Adipocyte (in vitro differentiated cells): ENCODE measurements around the gene CLEC16A.
A peak's percentile ranks its signal among the peaks of the same experiment; 100 is the strongest.

Source experiments
- DNase-seq: peaks from one replicate; pipeline ENCODE4 v3.0.0-alpha.2; 2015; ENCODE audit warnings: low read depth
- H3K27me3 ChIP-seq: replicated peaks from 2 replicates; pipeline ENCODE4 v1.7.0; 2013; ENCODE audit warnings: mild to moderate bottlenecking, low read length, moderate library complexity; ENCODE audit not compliant: control insufficient read depth, insufficient read depth
- H3K36me3 ChIP-seq: 2 replicates; pipeline ENCODE4 v1.7.0; 2013; ENCODE audit warnings: low read length, mild to moderate bottlenecking, moderate library complexity; ENCODE audit not compliant: control insufficient read depth, insufficient read depth, severe bottlenecking
- H3K4me1 ChIP-seq: 2 replicates; pipeline ENCODE4 v1.7.0; 2013; ENCODE audit warnings: mild to moderate bottlenecking, low read length, moderate library complexity; ENCODE audit not compliant: control insufficient read depth, insufficient read depth
- H3K4me3 ChIP-seq: 2 replicates; pipeline ENCODE4 v1.7.0; 2013; ENCODE audit warnings: mild to moderate bottlenecking, low read length, moderate library complexity
- H3K9ac ChIP-seq: 2 replicates; pipeline ENCODE4 v1.7.0; 2013; ENCODE audit warnings: mild to moderate bottlenecking, low read length, moderate library complexity
- H3K9me3 ChIP-seq: 2 replicates; pipeline ENCODE4 v1.7.0; 2013; ENCODE audit warnings: mild to moderate bottlenecking, low read length, moderate library complexity; ENCODE audit not compliant: control insufficient read depth

CLEC16A gene

GRCh38 chr16:11188801-11189740 lies 244.7 kb downstream of the CLEC16A start:
- Histone ChIP-seq H3K9ac (no peak overlapping the region), H3K4me1 (no peaks in the 10 kb centered on the region), H3K27me3 (no peaks in the 10 kb centered on the region), H3K36me3 (no peaks in the 10 kb centered on the region), H3K4me3 (no peak overlapping the region), H3K9me3 (no peaks in the 10 kb centered on the region)
- no peak for DNase-seq

- Histone ChIP-seq H3K36me3 (no peaks in the 10 kb centered on the region), H3K4me1 (no peaks in the 10 kb centered on the region), H3K4me3 (no peak overlapping the region), H3K9me3 (no peaks in the 10 kb centered on the region), H3K27me3 (no peaks in the 10 kb centered on the region), H3K9ac (no peak overlapping the region)
- no peak for DNase-seq
These were observed 246.5 kb downstream of the CLEC16A start for GRCh38 chr16:11190588-11191560.

- DNase-seq, result no peak
- Histone ChIP-seq H3K9me3 (peaks cover 4% of the 10 kb centered on the region), H3K4me3 (no peak overlapping the region), H3K27me3 (no peaks in the 10 kb centered on the region), H3K36me3 (no peaks in the 10 kb centered on the region), H3K9ac (no peak overlapping the region), H3K4me1 (no peaks in the 10 kb centered on the region)
These were observed 247.3 kb downstream of the CLEC16A start for GRCh38 chr16:11191665-11192064.

- no peak for DNase-seq
- H3K36me3 ChIP-seq, result no peaks in the 10 kb centered on the region
- H3K27me3 ChIP-seq, result no peaks in the 10 kb centered on the region
- H3K4me3 ChIP-seq, result no peak overlapping the region
- H3K4me1 ChIP-seq, result no peaks in the 10 kb centered on the region
- H3K9ac ChIP-seq, result no peak overlapping the region
- H3K9me3 ChIP-seq, result peaks cover 4% of the 10 kb centered on the region
These were observed 249.1 kb downstream of the CLEC16A start for GRCh38 chr16:11193494-11193893.

GRCh38 chr16:11194913-11195312 lies 250.5 kb downstream of the CLEC16A start:
- no peaks in the 10 kb centered on the region for H3K4me1 ChIP-seq
- no peak for DNase-seq
- no peaks in the 10 kb centered on the region for H3K27me3 ChIP-seq
- peaks cover 4% of the 10 kb centered on the region for H3K9me3 ChIP-seq
- H3K4me3 ChIP-seq, result no peak overlapping the region
- no peak overlapping the region for H3K9ac ChIP-seq
- no peaks in the 10 kb centered on the region for H3K36me3 ChIP-seq

- H3K9me3 ChIP-seq, result peaks cover 4% of the 10 kb centered on the region
- no peak for DNase-seq
- no peaks in the 10 kb centered on the region for H3K27me3 ChIP-seq
- H3K4me1 ChIP-seq, result peaks cover under 1% of the 10 kb centered on the region
- no peaks in the 10 kb centered on the region for H3K36me3 ChIP-seq
- no peak overlapping the region for H3K4me3 ChIP-seq
- H3K9ac ChIP-seq, result no peak overlapping the region
These were observed 252.0 kb downstream of the CLEC16A start for GRCh38 chr16:11196286-11196828.

- DNase-seq, result no peak
- peaks cover 4% of the 10 kb centered on the region for H3K9me3 ChIP-seq
- no peak overlapping the region for H3K9ac ChIP-seq
- H3K4me3 ChIP-seq, result no peak overlapping the region
- H3K36me3 ChIP-seq, result no peaks in the 10 kb centered on the region
- H3K27me3 ChIP-seq, result no peaks in the 10 kb centered on the region
- H3K4me1 ChIP-seq, result peaks cover 12% of the 10 kb centered on the region
These were observed 254.0 kb downstream of the CLEC16A start for GRCh38 chr16:11198375-11198774.

- no peak overlapping the region for H3K4me3 ChIP-seq
- peaks cover 4% of the 10 kb centered on the region for H3K9me3 ChIP-seq
- no peaks in the 10 kb centered on the region for H3K27me3 ChIP-seq
- no peak overlapping the region for H3K9ac ChIP-seq
- H3K4me1 ChIP-seq, result peaks cover 12% of the 10 kb centered on the region
- no peak for DNase-seq
- no peaks in the 10 kb centered on the region for H3K36me3 ChIP-seq
These were observed 254.5 kb downstream of the CLEC16A start for GRCh38 chr16:11198828-11199227.

- H3K36me3 ChIP-seq, result no peaks in the 10 kb centered on the region
- no peak for DNase-seq
These were observed 256.2 kb downstream of the CLEC16A start for GRCh38 chr16:11200592-11200991.

GRCh38 chr16:11201498-11202259 lies 257.3 kb downstream of the CLEC16A start:
- no peaks in the 10 kb centered on the region for H3K9me3 ChIP-seq
- no peaks in the 10 kb centered on the region for H3K27me3 ChIP-seq
- H3K4me1 ChIP-seq, result peaks cover 21% of the 10 kb centered on the region
- DNase-seq, result peak; percentile 63
- H3K9ac ChIP-seq, result no peak overlapping the region
- no peaks in the 10 kb centered on the region for H3K36me3 ChIP-seq
- no peak overlapping the region for H3K4me3 ChIP-seq

More at GRCh38 chr16:11200592-11200991, 256.2 kb downstream of the CLEC16A start:
- Histone ChIP-seq H3K9ac (no peak overlapping the region), H3K4me1 (peaks cover 14% of the 10 kb centered on the region), H3K9me3 (peaks cover 4% of the 10 kb centered on the region), H3K27me3 (no peaks in the 10 kb centered on the region), H3K4me3 (no peak overlapping the region)
